OCI-LY1 (cell line): ENCODE data around the gene CLK2.

ENCODE experiments used
- CTCF ChIP-seq: fragments of 200-600 bp; sonication (generic), shearing (Covaris generic); IDR thresholded peaks from 2 replicates; pipeline ENCODE4 v1.5.1; 2017; ENCODE audit warnings: mild to moderate bottlenecking, antibody characterized with exemption, low read length, moderate library complexity, mixed read lengths
- EZH2 ChIP-seq: fragments of 200-600 bp; sonication (generic), shearing (Covaris generic); IDR thresholded peaks from 2 replicates; pipeline ENCODE4 v1.8.0; 2017; ENCODE audit warnings: borderline replicate concordance, mixed run types, mild to moderate bottlenecking, antibody characterized with exemption, low read length, moderate library complexity, mixed read lengths

- no peak for TF ChIP-seq CTCF
- no peak for TF ChIP-seq EZH2
These were observed 21.3 kb upstream of the CLK2 start for GRCh38 chr1:155294520-155295182.
